ENCODE data around the gene CENPF.
"Not testable (repeated sequence)": the region's sequence is repeated elsewhere in the genome, so short reads cannot be mapped to it uniquely, and the experiment has no call there.

DNA sequence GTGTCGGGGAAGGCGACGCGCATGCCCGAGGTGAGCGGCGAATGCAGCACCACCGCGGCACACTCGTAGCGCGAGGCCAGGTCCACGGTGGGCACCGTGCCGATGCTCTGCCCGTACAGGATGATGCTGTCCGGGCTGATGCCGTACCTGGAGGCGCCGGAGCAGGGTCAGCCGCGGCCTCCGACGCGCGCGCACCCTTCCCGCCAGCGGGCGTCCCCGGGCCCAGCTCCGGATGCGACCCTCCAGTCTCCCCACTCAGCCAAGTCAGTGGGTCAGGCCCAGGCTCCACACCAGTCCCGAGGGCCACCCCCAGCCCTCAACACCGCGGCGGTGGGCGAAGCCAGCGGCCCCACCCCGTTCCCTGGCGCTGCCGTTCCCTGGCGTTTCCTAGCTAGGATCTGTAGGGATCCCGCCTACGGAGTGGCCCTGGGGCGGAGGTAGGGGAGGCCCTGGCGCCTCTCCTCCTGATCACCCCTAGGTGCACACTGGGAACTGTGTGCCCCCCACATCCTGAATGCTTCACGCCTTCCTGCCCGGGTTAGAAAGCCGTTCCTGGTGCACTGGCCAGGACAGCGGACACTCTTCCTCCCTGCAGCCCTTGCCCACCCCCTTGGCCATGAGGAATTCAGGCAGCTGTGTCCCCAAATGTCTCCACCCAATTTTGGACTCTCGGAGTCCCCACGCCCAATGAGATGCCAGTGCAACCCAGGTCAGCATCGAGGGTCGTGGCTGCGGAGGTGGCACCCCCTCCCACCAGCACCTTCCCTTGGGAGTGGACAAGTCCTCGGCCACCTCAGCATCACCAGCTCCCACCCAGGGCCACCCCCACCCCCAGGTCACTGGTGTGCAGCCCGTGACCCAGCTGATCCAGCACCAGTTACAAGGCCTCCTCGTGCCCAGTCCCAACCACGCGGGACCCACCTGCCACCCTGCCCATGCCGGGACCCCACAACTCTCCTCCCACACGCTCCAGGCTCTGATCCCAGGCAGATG lies 3.2 kb downstream of the CENPF start:
- TF ChIP-seq EZH2phosphoT487 (IDR thresholded peaks at IDR 0.05; ENCODE audit: low read depth), result not testable (repeated sequence)
- TF ChIP-seq, protein P1, sequence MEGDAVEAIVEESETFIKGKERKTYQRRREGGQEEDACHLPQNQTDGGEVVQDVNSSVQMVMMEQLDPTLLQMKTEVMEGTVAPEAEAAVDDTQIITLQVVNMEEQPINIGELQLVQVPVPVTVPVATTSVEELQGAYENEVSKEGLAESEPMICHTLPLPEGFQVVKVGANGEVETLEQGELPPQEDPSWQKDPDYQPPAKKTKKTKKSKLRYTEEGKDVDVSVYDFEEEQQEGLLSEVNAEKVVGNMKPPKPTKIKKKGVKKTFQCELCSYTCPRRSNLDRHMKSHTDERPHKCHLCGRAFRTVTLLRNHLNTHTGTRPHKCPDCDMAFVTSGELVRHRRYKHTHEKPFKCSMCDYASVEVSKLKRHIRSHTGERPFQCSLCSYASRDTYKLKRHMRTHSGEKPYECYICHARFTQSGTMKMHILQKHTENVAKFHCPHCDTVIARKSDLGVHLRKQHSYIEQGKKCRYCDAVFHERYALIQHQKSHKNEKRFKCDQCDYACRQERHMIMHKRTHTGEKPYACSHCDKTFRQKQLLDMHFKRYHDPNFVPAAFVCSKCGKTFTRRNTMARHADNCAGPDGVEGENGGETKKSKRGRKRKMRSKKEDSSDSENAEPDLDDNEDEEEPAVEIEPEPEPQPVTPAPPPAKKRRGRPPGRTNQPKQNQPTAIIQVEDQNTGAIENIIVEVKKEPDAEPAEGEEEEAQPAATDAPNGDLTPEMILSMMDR (IDR thresholded peaks at IDR 0.05; ENCODE audit: low read depth, low read length), result not testable (repeated sequence)
